GM10248 (cell line): Measurements from ENCODE around the gene ATP6V0E1.

ENCODE experiments used
- CTCF ChIA-PET: fragments of 300-600 bp; sonication (Branson Sonifier 250); formaldehyde crosslinking; extraction: SDS; loops from one replicate; lab custom pipeline; 2021; ENCODE audit warnings: antibody characterized with exemption; lab: Yijun Ruan, JAX
- POLR2A ChIA-PET: fragments of 350-650 bp; sonication (Branson Sonifier 250); formaldehyde crosslinking; extraction: SDS; loops from one replicate; lab custom pipeline; 2020; ENCODE audit warnings: antibody characterized with exemption; lab: Yijun Ruan, JAX
- DNase-seq: peaks from one replicate; pipeline ENCODE4 v3.0.0; 2012; ENCODE audit errors: extremely low spot score
- TF ChIP-seq, protein P1 (sequence below): IDR thresholded peaks from 2 replicates; pipeline ENCODE4 v1.5.1; 2012; ENCODE audit warnings: mild to moderate bottlenecking, low read depth; ENCODE audit errors: extremely low read depth, missing control alignments, control extremely low read depth

ATP6V0E1 gene

GRCh38 chr5:173056783-173057061 lies 73.2 kb downstream of the ATP6V0E1 start:
- ChIA-PET POLR2A (interaction anchor here (0.9 to 1.4 kb wide), 5 partner anchors 17 to 94 kb away, joined by 3 to 7 read pairs (median 5); partner anchors contain the start of gene ATP6V0E1), CTCF (interaction anchor here (1.1 to 1.8 kb wide), 8 partner anchors 9 to 238 kb away, joined by 3 to 7 read pairs (median 4); no protein-coding TSS in a partner anchor)
- TF ChIP-seq, protein P1, sequence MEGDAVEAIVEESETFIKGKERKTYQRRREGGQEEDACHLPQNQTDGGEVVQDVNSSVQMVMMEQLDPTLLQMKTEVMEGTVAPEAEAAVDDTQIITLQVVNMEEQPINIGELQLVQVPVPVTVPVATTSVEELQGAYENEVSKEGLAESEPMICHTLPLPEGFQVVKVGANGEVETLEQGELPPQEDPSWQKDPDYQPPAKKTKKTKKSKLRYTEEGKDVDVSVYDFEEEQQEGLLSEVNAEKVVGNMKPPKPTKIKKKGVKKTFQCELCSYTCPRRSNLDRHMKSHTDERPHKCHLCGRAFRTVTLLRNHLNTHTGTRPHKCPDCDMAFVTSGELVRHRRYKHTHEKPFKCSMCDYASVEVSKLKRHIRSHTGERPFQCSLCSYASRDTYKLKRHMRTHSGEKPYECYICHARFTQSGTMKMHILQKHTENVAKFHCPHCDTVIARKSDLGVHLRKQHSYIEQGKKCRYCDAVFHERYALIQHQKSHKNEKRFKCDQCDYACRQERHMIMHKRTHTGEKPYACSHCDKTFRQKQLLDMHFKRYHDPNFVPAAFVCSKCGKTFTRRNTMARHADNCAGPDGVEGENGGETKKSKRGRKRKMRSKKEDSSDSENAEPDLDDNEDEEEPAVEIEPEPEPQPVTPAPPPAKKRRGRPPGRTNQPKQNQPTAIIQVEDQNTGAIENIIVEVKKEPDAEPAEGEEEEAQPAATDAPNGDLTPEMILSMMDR = no peak
- DNase-seq = peak; percentile 73

GRCh38 chr5:173057062-173057924 lies 73.7 kb downstream of the ATP6V0E1 start:
- DNase-seq = peak; percentile 98
- ChIA-PET CTCF (interaction anchor here (0.9 to 1.9 kb wide), 12 partner anchors 9 to 237 kb away, joined by 3 to 7 read pairs (median 4); partner anchors contain the start of genes BNIP1 and RPL26L1), POLR2A (interaction anchor here (0.6 to 1.4 kb wide), 10 partner anchors 9 to 286 kb away, joined by 3 to 7 read pairs (median 4); partner anchors contain the start of genes ATP6V0E1 and DUSP1)
- TF ChIP-seq, protein P1 = no peak

DNA sequence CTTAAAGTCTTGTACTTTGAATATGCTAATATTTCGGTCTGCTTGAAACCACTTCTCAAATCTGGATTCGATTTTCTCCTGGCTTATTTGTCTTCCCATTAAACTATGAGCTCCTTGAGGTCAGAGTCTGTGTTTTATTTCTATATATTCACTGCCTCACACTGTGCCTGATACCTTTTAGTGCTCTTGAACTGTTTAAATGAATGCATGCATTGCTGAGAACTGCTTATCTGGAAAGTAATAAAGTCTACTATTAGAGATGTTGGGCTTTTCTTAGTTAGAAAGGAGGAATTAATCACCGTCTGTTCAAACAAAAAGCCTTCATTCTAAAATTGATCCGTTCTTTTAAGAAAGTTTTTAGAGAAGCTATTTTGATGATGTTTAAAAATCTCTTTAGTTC lies 78.6 kb downstream of the ATP6V0E1 start:
- ChIA-PET POLR2A (interaction anchor here (1.0 kb wide), 1 partner anchor 78 kb away, joined by 5 read pairs; the partner anchor contains the start of gene ATP6V0E1), CTCF (interaction anchor here (1.3 to 1.5 kb wide), 2 partner anchors 11 to 20 kb away, joined by 3 read pairs; no protein-coding TSS in a partner anchor)
- TF ChIP-seq, protein P1 = no peak
- no peak for DNase-seq

DNA sequence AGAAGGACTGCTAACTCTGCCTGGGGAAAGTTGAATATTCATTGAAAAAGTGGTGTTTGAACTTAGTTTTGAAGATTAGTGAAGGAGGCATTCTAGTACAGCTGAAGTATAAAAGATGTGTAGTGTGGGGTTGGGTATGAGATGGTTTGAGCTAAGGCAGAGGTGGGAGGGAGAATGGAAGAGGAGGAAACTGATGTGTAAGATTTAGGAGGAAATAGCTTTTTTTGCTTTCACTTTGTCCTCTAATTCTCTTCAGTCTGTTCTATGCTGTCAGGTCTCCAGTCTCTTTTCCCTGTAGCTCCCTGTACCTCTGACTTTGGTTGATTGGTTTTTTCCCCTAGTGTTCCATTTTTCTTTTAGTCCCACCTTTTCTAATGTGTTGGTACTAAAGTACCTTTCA lies 81.6 kb downstream of the ATP6V0E1 start:
- no peak for DNase-seq
- TF ChIP-seq, protein P1 = no peak
- ChIA-PET POLR2A (interaction anchor here (0.9 kb wide), 3 partner anchors 26 to 294 kb away, joined by 3 read pairs; partner anchors contain the start of genes ATP6V0E1 and DUSP1), CTCF (interaction anchor here (0.9 to 1.4 kb wide), 4 partner anchors 11 to 86 kb away, joined by 3 to 4 read pairs (median 4); no protein-coding TSS in a partner anchor)

GRCh38 chr5:173069671-173070070 lies 86.1 kb downstream of the ATP6V0E1 start:
- DNase-seq = no peak
- TF ChIP-seq, protein P1 = no peak
- ChIA-PET CTCF (interaction anchor here (0.8 to 2.1 kb wide), 2 partner anchors 12 to 66 kb away, joined by 3 to 5 read pairs; no protein-coding TSS in a partner anchor), POLR2A (interaction anchor here (0.6 kb wide), 1 partner anchor 57 kb away, joined by 3 read pairs; no protein-coding TSS in a partner anchor)

- TF ChIP-seq, protein P1 = no peak
- ChIA-PET POLR2A (no interaction called here), CTCF (no interaction called here)
- DNase-seq = no peak
These were observed 91.7 kb downstream of the ATP6V0E1 start for GRCh38 chr5:173075137-173075843.
